Testis (tissue), 2 donors: ENCODE measurements around the gene CORIN.

Experiments used
- POLR2A ChIP-seq: fragments of 450-650 bp; IDR thresholded peaks from one replicate; pipeline ENCODE4 v1.6.1; 2017; ENCODE audit warnings: antibody characterized with exemption, mild to moderate bottlenecking, moderate library complexity
- TF ChIP-seq, protein P1 (sequence below), 3 experiments: fragments of 450-650 bp in 2 of 3; fragments of 200-600 bp in 1 of 3; sonication (generic) in 1 of 3; IDR thresholded peaks; one replicate each; pipeline ENCODE4 v1.5.1; 2016 to 2019; ENCODE audit warnings: antibody characterized with exemption in 3 of 3, mild to moderate bottlenecking in 2 of 3, moderate library complexity in 1 of 3

DNA sequence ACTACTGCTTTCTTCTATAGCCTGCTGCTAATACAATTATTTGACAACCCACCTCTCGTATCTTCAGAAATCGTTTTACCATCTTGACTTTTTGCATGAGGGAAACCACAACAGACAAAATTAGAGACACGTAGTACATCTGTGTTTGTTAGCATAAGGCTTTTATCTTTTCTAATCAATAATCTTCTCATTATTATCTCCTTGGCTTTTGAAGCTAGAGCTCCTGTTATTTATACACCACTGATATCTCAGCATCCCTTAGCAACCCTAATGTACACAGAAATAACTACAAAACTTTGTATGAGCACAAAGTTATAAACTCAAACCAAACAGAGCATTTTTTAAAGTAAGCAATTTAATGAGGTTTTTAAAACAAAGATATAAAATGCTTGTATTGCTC is 39.7 kb downstream of the CORIN start:
- TF ChIP-seq, protein P1, sequence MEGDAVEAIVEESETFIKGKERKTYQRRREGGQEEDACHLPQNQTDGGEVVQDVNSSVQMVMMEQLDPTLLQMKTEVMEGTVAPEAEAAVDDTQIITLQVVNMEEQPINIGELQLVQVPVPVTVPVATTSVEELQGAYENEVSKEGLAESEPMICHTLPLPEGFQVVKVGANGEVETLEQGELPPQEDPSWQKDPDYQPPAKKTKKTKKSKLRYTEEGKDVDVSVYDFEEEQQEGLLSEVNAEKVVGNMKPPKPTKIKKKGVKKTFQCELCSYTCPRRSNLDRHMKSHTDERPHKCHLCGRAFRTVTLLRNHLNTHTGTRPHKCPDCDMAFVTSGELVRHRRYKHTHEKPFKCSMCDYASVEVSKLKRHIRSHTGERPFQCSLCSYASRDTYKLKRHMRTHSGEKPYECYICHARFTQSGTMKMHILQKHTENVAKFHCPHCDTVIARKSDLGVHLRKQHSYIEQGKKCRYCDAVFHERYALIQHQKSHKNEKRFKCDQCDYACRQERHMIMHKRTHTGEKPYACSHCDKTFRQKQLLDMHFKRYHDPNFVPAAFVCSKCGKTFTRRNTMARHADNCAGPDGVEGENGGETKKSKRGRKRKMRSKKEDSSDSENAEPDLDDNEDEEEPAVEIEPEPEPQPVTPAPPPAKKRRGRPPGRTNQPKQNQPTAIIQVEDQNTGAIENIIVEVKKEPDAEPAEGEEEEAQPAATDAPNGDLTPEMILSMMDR (IDR thresholded peaks at IDR 0.05): no peak
- TF ChIP-seq POLR2A: no peak
